HG02885 (cell line): ENCODE data around the gene IER2.
"Not testable (repeated sequence)": the region's sequence is repeated elsewhere in the genome, so short reads cannot be mapped to it uniquely, and the experiment has no call there.

ENCODE experiments used
- ATAC-seq: cut with Tn5 transposase; IDR thresholded peaks from one replicate; pipeline ENCODE4 v1.9.1; 2021; ENCODE audit warnings: mild to moderate bottlenecking; ENCODE audit not compliant: unreplicated experiment, poor library complexity

The IER2 gene

GRCh38 chr19:13189600-13189999, 39.4 kb downstream of the IER2 start:
- no peak for ATAC-seq

- no peak for ATAC-seq
Observed at GRCh38 chr19:13190781-13191540, 40.8 kb downstream of the IER2 start.

GRCh38 chr19:13195678-13196077, 45.5 kb downstream of the IER2 start:
- ATAC-seq = no peak

- no peak for ATAC-seq
Observed at GRCh38 chr19:13198634-13199033, 48.4 kb downstream of the IER2 start.

- ATAC-seq = not testable (repeated sequence)
Observed at GRCh38 chr19:13202112-13202511, 51.9 kb downstream of the IER2 start.
